Measurements from ENCODE around the gene SLC6A9. TPM values are rescaled to one million over a fixed set of nuclear protein-coding genes. Genes with fewer than 3 reads are reported as not detected.

SLC6A9 gene
- total RNA-seq, 1 experiment from 2014 or later = 0.40 TPM

GRCh38 chr1:43983253-43983899 lies 47.9 kb downstream of the SLC6A9 start:
- no peak for DNase-seq (ENCODE audit: low spot score)

DNA sequence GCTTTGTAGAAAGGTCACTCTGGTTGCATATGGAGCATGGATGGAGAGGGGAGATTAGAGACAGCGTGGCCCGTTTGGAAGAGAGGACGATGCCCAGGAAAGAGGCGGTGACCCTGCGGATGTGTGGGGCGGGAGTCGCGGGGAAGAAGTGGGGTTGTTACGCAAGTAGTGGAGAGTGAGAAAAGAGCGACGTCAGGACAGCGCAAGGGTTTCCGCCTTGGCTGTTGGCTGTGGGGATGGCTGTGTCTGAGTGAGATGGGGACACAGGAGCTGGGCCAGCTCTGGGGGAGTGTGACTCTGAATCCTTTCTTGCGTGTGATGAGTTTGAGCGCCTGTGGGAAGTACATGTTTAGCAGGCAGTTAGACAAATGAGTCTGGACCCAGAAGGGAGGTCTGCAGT lies 48.5 kb downstream of the SLC6A9 start:
- no peak for DNase-seq (ENCODE audit: low spot score)

- no peak for DNase-seq (ENCODE audit: low spot score)
Observed at GRCh38 chr1:43982241-43982640, 49.0 kb downstream of the SLC6A9 start.

DNA sequence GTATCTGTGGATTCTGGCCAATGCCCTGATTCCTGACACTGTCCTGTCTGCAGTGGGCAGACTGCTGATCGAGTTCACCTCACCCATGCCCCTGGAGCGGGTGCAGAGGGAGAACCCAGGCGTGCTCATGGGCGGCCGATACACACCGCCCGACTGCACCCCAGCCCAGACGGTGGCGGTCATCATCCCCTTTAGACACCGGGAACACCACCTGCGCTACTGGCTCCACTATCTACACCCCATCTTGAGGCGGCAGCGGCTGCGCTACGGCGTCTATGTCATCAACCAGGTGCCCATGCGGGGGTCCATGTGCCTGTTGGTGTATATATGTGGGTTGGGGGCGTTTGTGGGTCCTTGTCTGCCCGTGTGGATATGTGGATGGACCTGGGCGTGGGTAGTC lies 49.6 kb downstream of the SLC6A9 start:
- no peak for DNase-seq (ENCODE audit: low spot score)

- no peak for DNase-seq (ENCODE audit: low spot score)
Observed at GRCh38 chr1:43981135-43981491, 50.1 kb downstream of the SLC6A9 start.

DNA sequence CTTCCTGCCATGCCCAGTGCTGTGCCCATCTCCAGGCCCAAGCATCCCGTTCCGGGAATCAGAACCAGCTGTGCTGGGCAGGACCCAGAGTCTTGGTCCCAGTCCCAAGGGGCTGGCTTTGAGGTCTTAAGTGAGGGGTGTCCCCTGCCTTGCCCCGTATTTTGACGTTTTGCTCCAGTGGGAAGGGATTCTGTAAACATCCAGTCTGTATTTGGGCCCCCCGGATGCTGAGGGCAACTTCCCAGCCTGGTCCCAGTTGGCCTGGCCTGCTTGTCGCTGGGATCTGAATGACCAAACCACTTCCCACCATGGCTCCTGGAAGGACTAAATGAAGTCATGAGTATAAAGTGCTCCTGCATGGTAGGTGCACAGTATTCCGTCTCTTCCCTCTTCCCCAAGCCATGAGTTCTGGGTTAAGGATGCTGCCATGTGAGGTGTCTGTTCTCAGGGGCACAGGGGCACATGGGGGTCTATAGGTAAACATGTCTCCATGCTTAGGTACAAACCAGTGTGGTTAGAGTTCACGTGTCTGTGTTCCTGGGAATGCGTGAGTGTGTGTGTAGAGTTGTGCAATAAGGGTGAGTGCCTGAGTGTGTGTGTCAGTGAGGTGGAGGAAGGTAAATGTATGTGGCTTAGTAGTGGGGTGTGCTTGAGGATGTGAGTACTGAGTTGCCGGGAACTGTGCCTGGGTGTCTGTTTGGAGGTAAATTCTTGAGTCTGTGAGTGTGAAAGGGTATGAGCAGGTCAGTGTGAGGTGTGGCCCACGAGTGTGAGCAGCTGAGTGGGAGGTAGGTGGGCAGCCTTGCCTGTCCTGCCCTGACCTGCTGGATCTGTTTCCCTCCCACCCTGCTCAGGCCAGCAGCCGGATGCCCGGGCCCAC lies 50.8 kb downstream of the SLC6A9 start:
- DNase-seq (ENCODE audit: low spot score) = no peak

- DNase-seq (ENCODE audit: low spot score) = peak; percentile 33
Observed at GRCh38 chr1:43979528-43980254, 51.6 kb downstream of the SLC6A9 start.

- DNase-seq (ENCODE audit: low spot score) = no peak
Observed at GRCh38 chr1:43979261-43979527, 52.1 kb downstream of the SLC6A9 start.

- no peak for DNase-seq (ENCODE audit: low spot score)
Observed at GRCh38 chr1:43978551-43979260, 52.6 kb downstream of the SLC6A9 start, which contains the start of gene B4GALT2. Gene B4GALT2 (plus strand): TSS chr1:43979210. CDS start chr1:43981161, 1,951 bp downstream.

DNA sequence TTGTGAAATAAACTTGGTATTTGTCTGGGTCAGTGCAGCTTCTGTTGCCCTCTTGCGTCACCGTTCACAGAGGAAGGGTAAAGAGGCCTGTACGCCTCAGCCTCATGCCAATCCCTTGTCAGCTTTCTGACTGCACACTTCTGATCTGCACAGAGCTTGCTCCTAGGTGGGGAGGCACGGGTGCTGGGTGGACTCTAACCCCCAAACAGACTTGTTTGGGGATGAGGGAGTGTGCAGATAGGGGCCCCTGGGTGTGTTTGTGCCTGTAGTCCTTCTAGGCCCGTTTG lies 53.1 kb downstream of the SLC6A9 start:
- DNase-seq (ENCODE audit: low spot score) = no peak

DNA sequence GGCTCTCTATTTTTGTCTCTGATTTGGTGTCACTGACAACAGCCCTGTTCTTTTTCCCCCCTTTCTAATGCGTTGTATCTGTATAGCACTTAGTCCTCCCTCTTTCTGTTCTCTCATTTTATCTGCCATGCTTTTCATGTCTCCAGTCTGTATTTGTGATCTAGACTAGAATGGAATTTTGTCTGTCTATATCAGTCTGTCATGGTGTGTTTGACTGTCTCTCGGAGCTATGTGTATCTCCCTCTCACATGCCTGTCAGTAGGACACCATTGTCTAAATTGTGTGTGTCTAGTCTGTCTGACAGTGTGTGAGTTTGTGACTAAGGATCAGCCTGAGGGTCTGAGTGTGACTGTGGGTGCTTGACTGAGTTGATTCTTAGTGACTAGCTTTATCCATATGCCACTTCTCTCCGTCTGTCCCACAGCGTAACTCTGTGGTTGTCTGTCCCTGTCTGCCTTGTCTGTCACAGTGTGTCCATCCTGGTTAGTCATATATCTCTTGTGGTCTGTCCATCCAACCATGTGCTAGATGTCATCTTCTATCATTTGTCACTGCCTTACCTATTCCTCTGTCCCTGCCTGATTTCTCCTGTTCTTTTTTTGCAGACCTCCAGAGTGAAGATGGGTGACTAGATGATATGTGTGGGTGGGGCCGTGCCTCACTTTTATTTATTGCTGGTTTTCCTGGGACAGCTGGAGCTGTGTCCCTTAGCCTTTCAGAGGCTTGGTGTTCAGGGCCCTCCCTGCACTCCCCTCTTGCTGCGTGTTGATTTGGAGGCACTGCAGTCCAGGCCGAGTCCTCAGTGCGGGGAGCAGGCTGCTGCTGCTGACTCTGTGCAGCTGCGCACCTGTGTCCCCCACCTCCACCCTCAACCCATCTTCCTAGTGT lies 53.6 kb downstream of the SLC6A9 start:
- DNase-seq (ENCODE audit: low spot score) = no peak

DNA sequence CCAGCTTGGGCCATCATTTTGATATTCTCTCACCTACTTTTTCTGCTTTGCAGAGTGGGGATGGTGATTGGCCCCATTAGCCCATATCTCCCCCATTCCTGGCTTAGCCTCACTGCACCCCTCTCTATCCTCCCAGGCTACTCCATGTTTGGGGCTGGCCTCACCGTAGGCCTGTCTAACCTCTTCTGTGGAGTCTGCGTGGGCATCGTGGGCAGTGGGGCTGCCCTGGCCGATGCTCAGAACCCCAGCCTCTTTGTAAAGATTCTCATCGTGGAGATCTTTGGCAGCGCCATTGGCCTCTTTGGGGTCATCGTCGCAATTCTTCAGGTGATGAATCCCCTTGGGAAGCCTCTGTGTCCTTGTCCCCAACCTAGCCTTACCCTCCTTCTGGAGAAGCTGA lies 54.4 kb downstream of the SLC6A9 start:
- DNase-seq (ENCODE audit: low spot score) = no peak

DNA sequence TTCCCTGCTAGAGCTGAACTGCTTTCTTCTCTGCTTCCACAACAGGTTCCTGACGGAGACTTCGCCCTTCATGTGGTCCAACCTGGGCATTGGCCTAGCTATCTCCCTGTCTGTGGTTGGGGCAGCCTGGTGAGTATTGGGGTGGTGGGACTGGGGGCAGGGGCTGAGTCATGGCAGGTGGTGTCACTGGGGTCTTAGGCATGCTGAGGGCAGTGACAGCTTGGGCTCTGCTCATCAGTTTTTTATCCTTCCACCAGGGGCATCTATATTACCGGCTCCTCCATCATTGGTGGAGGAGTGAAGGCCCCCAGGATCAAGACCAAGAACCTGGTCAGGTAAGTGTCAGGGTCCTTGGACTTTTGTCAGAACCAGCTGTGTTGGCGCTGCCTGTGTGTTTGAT lies 55.2 kb downstream of the SLC6A9 start:
- DNase-seq (ENCODE audit: low spot score) = no peak

DNA sequence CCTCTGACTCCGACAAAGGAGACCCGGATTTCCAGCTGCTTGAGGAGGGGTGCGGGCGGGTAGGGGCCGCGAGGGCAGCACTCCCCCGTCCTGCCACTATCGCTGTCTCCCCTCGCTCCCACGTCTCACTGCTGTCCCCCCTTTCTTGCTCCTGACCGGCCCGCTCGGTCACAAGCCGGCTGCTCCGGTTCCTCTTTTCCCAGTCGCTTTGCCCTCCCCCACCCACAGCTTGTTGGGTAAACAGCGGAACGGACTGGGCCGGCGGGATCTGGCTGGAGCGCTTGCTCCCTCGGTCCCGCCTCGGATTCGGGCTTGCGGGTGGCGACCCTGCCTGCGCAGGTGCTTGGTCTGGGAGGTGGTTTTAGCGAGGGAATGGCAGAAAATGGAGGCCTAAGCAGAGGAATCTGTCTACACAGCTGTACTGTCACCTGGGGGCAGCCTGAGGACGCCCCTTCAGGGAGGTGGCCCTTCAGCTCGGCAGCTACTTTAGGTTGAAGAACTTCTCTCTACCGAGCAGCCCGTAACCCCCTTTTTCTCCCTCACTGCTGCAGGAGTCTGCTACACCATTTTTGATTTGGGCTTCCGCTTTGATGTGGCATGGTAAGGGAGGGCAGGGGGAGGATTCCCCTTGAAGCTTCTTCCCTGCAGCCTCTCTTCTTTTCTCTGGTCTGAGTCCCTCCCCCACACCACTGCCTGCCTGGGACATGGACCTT lies 55.9 kb downstream of the SLC6A9 start:
- no peak for DNase-seq (ENCODE audit: low spot score)

- DNase-seq (ENCODE audit: low spot score) = peak; percentile 83
Observed at GRCh38 chr1:43974443-43975248, 56.6 kb downstream of the SLC6A9 start, which contains the start of gene ATP6V0B. Gene ATP6V0B (plus strand): TSS chr1:43974960. CDS start chr1:43975041, 81 bp downstream.

DNA sequence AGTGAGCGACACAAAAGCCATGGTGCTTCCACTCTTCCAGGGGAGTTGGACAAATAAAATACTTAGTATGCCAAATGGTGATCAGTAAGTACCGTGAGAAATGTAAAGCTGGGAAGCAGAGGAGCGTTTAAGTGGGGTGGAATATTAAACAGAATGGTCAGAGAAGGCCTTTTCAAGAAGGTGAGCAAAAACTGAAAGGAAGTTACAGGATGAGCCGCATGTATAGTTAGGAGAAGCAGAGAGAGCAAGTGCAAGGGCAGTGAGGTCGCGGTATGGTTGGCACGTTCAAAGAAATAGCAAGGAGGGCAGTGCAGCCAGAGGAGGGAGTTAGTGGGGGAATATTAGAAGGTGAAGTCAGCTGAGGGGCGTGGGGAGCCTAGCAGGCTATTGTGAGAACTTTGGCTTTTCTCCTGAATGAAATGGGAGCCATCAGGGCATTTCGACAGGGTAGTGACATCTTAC lies 57.2 kb downstream of the SLC6A9 start:
- no peak for DNase-seq (ENCODE audit: low spot score)

DNA sequence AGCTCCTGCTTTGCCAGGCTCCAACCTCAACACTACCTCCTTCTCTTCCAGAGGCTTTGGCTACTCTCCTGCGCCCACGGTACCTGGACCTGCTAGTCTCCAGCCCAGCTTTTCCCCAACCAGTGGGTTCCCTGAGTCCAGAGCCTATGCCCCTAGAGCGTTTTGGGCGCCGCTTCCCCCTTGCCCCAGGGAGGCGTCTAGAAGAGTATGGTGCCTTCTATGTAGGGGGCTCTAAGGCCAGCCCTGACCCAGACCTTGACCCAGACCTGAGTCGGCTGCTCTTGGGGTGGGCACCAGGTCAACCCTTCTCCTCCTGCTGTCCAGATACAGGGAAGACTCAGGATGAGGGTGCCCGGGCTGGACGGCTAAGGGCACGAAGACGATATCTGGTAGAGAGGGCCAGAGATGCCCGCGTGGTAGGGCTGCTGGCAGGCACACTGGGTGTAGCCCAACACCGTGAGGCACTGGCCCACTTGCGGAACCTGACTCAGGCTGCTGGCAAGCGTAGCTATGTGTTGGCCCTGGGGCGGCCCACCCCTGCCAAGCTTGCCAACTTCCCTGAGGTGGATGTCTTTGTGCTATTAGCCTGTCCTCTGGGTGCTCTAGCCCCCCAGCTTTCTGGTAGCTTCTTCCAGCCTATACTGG lies 59.8 kb downstream of the SLC6A9 start:
- DNase-seq (ENCODE audit: low spot score) = no peak

- DNase-seq (ENCODE audit: low spot score) = no peak
Observed at GRCh38 chr1:43970911-43971310, 60.4 kb downstream of the SLC6A9 start.

- no peak for DNase-seq (ENCODE audit: low spot score)
Observed at GRCh38 chr1:43970502-43970901, 60.8 kb downstream of the SLC6A9 start.

Data from A172 (cell line).